Coronary artery (tissue), 2 donors: Measurements from ENCODE around the gene DZIP1.

Experiments
- DNase-seq: peaks from one replicate; pipeline ENCODE4 v3.0.0-alpha.2; 2017; ENCODE audit warnings: low spot score
- H3K27ac ChIP-seq, 2 donors: fragments of 200-600 bp; sonication (generic); one replicate each; pipeline ENCODE4 v1.5.1; 2016 to 2019
- H3K4me3 ChIP-seq: fragments of 200-600 bp; sonication (generic); 2 replicates; pipeline ENCODE4 v1.5.1; 2016; ENCODE audit warnings: mild to moderate bottlenecking, moderate library complexity
- TF ChIP-seq, protein P1 (sequence below): fragments of 200-600 bp; sonication (generic); IDR thresholded peaks from one replicate; pipeline ENCODE4 v1.5.1; 2019; ENCODE audit warnings: antibody characterized with exemption

The DZIP1 gene

DNA sequence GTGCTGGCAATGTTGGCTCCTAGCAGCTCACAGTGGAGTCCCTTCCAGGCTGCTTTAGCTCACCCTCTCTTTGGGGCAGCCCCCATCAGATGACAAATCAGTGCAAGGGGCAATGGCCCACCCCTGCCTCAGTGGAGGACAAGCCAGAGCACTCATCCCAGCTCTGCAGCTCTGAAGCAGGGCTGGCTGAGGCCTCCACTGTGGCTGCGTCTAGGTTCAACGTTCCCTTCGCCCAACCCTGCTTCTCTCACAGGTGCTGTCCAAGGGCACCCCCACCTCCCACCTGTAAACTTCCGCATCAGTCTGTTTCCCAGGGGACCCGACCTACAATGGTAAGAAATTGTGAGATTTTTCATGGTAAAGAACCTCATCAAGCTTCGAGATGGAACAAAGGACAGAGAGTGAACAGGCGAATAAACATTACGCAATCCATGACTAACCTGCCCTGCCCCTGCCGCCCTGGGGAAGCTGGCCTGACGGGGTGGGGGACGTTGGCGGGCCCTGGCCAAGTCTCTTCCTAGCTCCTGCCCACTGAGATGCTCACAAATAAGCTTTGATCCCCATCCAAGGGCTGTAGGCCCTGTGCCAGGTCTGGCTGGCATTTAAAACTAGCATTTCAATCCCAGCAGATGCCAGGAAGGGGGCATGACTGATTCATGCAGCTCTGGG lies 40.5 kb downstream of the DZIP1 start:
- H3K4me3 ChIP-seq, result no peak overlapping the region
- TF ChIP-seq, protein P1, sequence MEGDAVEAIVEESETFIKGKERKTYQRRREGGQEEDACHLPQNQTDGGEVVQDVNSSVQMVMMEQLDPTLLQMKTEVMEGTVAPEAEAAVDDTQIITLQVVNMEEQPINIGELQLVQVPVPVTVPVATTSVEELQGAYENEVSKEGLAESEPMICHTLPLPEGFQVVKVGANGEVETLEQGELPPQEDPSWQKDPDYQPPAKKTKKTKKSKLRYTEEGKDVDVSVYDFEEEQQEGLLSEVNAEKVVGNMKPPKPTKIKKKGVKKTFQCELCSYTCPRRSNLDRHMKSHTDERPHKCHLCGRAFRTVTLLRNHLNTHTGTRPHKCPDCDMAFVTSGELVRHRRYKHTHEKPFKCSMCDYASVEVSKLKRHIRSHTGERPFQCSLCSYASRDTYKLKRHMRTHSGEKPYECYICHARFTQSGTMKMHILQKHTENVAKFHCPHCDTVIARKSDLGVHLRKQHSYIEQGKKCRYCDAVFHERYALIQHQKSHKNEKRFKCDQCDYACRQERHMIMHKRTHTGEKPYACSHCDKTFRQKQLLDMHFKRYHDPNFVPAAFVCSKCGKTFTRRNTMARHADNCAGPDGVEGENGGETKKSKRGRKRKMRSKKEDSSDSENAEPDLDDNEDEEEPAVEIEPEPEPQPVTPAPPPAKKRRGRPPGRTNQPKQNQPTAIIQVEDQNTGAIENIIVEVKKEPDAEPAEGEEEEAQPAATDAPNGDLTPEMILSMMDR, result no peak
- no peak overlapping the region for H3K27ac ChIP-seq
- DNase-seq, result no peak

DNA sequence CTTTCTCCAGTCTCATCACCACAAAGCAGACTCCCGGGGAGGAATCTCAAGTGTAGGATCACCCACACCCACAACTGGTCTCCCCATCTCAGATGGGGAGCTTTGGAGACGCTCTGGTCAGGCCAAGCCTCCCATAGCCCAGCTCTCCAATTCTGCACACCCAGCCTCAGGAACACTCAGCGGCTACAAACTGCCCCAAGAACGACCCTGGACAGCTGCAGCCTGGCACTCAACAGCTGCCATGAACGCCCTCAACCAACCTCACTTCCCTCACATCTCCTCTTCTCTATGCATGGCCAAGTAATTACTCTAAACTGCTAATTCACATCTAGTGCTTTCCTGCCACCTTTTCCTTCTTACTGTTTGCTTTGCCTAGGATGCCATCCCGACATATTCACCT lies 42.6 kb downstream of the DZIP1 start:
- no peak for DNase-seq
- Histone ChIP-seq H3K27ac (no peak overlapping the region), H3K4me3 (no peak overlapping the region)
- TF ChIP-seq, protein P1, result no peak

GRCh38 chr13:95601216-95601615 lies 43.3 kb downstream of the DZIP1 start:
- DNase-seq, result no peak
- TF ChIP-seq, protein P1, result no peak
- H3K4me3 ChIP-seq, result no peak overlapping the region
- H3K27ac ChIP-seq, result no peak overlapping the region

DNA sequence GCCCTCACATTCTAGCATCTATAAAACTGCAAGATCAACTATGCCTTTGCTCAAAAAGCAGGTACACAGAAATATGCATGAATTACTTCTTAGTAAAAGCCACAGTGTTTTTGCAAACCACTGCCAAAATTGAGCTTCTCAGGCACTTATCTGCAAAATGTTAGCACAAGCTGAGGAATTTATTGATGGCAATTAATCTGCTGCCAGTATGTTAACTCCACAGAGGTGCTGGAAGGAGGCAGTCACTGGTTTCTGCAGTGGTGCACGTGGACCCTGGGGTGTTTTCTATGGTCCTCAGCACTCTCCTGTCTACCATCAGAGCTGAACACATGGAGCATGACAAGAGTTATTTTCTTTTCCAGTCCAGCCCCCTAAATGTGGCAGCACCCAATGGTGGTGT lies 47.8 kb downstream of the DZIP1 start:
- no peak overlapping the region for H3K4me3 ChIP-seq

DNA sequence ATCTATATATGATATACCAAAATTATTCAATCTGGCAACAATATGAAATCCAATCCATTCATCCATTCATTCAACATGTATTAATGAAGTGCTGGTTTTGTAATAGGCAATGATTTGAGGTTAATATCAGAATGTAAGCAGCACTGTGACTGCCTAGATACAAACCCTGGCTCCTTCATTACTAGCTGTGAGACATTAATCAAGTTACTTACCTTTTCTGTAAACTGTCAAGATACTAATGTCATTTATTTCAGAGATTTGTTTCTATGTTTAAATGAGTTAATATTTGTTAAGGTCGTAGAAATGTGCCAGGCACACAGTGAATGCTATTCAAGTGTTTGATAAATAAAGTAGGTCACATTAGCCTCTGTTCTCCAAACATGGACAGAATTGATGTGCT lies 51.0 kb downstream of the DZIP1 start:
- Histone ChIP-seq H3K4me3 (no peak overlapping the region), H3K27ac (no peak overlapping the region)
- TF ChIP-seq, protein P1, result no peak
- DNase-seq, result no peak

More for the DNA sequence above, 47.8 kb downstream of the DZIP1 start:
- H3K27ac ChIP-seq, result no peak overlapping the region
- TF ChIP-seq, protein P1, result no peak
- DNase-seq, result no peak

DNA sequence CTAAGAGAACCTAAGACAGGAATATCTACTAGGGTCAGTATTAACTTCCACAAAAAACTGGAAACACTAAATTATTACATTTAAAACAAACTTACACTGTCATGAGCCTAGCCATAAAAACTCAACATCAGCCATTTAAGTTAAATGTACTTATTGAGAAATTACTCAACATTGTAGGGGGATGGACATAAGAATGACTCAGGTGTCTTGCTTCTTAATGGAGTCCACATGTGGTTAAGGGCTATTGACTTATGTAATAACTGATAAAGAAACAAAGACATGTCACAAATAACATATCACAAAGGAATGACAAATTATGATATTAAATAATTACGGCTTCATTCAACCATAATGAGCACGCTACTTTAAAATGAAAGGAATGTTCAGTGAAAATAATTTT lies 55.8 kb downstream of the DZIP1 start:
- TF ChIP-seq, protein P1, result no peak
- no peak overlapping the region for H3K27ac ChIP-seq
- H3K4me3 ChIP-seq, result no peak overlapping the region
- DNase-seq, result no peak

DNA sequence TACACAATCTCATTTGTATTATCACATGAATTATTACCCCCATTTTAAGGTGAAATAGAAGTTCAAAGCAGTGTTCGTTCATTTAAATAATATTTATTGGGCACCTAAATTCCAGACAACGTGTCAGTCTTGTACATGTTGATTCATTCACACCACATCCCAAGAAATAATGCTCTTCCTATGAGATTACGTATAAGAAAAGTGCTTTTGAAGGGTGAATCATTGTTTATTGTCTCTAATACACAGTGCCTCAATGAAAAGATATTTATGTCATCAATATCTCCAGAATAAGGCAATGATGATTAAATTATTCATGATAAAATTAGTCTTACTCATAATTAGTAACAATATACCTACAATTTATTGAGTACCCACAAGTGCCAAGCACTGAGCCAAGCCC lies 56.4 kb downstream of the DZIP1 start:
- TF ChIP-seq, protein P1, result no peak
- no peak for DNase-seq
- H3K4me3 ChIP-seq, result no peak overlapping the region
- H3K27ac ChIP-seq, result no peak overlapping the region
